M059J (cell line): ENCODE results near the gene RNF43. TPM values are rescaled to one million over a fixed set of nuclear protein-coding genes. Genes with fewer than 3 reads are reported as not detected.
"Not testable (repeated sequence)": the region's sequence is repeated elsewhere in the genome, so short reads cannot be mapped to it uniquely, and the experiment has no call there.

Experiments used
- DNase-seq: peaks from one replicate; pipeline ENCODE4 v3.0.0-alpha.2; 2012; ENCODE audit warnings: low read depth
- total RNA-seq: library from RNA; depleted of rRNA; stranded (reverse); fragments of >200 nt; shearing (Covaris generic); gene quantifications from 2 replicates; pipeline ENCODE4 v1.2.3, GENCODE V29; 2014

The RNF43 gene
- total RNA-seq, 1 experiment from 2014 or later = 0.17 TPM

GRCh38 chr17:58409432-58409831 is 7.9 kb downstream of the RNF43 start:
- no peak for DNase-seq

- DNase-seq = no peak
Observed at GRCh38 chr17:58403311-58403710, 14.0 kb downstream of the RNF43 start.

GRCh38 chr17:58402679-58403078 is 14.7 kb downstream of the RNF43 start:
- DNase-seq = peak; percentile 89

GRCh38 chr17:58402047-58402446 is 15.3 kb downstream of the RNF43 start:
- peak; percentile 92 for DNase-seq

- no peak for DNase-seq
Observed at GRCh38 chr17:58401287-58401686, 16.0 kb downstream of the RNF43 start.

GRCh38 chr17:58400826-58401225 is 16.5 kb downstream of the RNF43 start:
- DNase-seq = no peak

- no peak for DNase-seq
Observed at GRCh38 chr17:58399974-58400373, 17.4 kb downstream of the RNF43 start.

- no peak for DNase-seq
Observed at GRCh38 chr17:58398574-58399266, 18.6 kb downstream of the RNF43 start.

GRCh38 chr17:58397421-58397820 is 19.9 kb downstream of the RNF43 start:
- DNase-seq = not testable (repeated sequence)

GRCh38 chr17:58396173-58396572 is 21.2 kb downstream of the RNF43 start:
- no peak for DNase-seq

GRCh38 chr17:58394534-58395223 is 22.7 kb downstream of the RNF43 start:
- no peak for DNase-seq

- peak; percentile 91 for DNase-seq
Observed at GRCh38 chr17:58391302-58391984, 25.9 kb downstream of the RNF43 start.

GRCh38 chr17:58390884-58391283 is 26.4 kb downstream of the RNF43 start:
- no peak for DNase-seq

- peak; percentile 40 for DNase-seq
Observed at GRCh38 chr17:58388302-58389190, 28.8 kb downstream of the RNF43 start.

- DNase-seq = peak; percentile 24
Observed at GRCh38 chr17:58387834-58388233, 29.5 kb downstream of the RNF43 start.

GRCh38 chr17:58386708-58387107 is 30.6 kb downstream of the RNF43 start:
- no peak for DNase-seq

- no peak for DNase-seq
Observed at GRCh38 chr17:58385359-58385899, 31.9 kb downstream of the RNF43 start.

- DNase-seq = no peak
Observed at GRCh38 chr17:58384897-58385296, 32.4 kb downstream of the RNF43 start.

GRCh38 chr17:58383892-58384462 is 33.4 kb downstream of the RNF43 start:
- DNase-seq = no peak

- no peak for DNase-seq
Observed at GRCh38 chr17:58382872-58383242, 34.5 kb downstream of the RNF43 start.
